ENCODE measurements around the gene NOXA1. TPM values are rescaled to one million over a fixed set of nuclear protein-coding genes. Genes with fewer than 3 reads are reported as not detected.

Gene NOXA1
- total and polyA plus RNA-seq, 2 donors (not counting 1 experiment from before 2014, with no cell fraction given), result 0.08 to 0.66 TPM

GRCh38 chr9:137387114-137387890 lies 35.9 kb upstream of the NOXA1 start:
- no peak overlapping the region for H3K4me3 ChIP-seq (replicated peaks in 1 of 4; ENCODE audit: control extremely low read depth in 1 of 4, insufficient read depth in 1 of 4, low read depth in 3 of 4, low read length in 4 of 4)
- no peaks in the 10 kb centered on the region for H3K36me3 ChIP-seq (ENCODE audit: control insufficient read depth, insufficient read depth, low read length)
- no peaks in the 10 kb centered on the region for H3K27me3 ChIP-seq (ENCODE audit: control insufficient read depth, insufficient read depth, low read length)
- no peak overlapping the region for H3K9ac ChIP-seq (ENCODE audit: insufficient read depth, low read length)
- no peaks in the 10 kb centered on the region for H4K20me1 ChIP-seq (ENCODE audit: control insufficient read depth, extremely low read depth, insufficient read depth, low read length)
- no peaks in the 10 kb centered on the region for H3K79me2 ChIP-seq (ENCODE audit: control insufficient read depth, insufficient read depth, low read length)
- no peak overlapping the region for H3K27ac ChIP-seq (ENCODE audit: insufficient read depth, low read length)
- H2AFZ ChIP-seq (ENCODE audit: low read length), result no peak overlapping the region
- H3K4me2 ChIP-seq (ENCODE audit: extremely low read depth, insufficient read depth, low read length), result no peak overlapping the region
- TF ChIP-seq EZH2 (IDR thresholded peaks at IDR 0.05; ENCODE audit: low read length, missing control alignments) (no peak), CTCF (conservative IDR thresholded peaks at IDR 0.05 in 1 of 2, IDR thresholded peaks at IDR 0.05 in 1 of 2; ENCODE audit: low read depth in 1 of 2, low read length in 2 of 2) (no peak)
- no peak for DNase-seq (ENCODE audit: low read depth in 2 of 2)
- no peaks in the 10 kb centered on the region for H3K4me1 ChIP-seq (ENCODE audit: control insufficient read depth, extremely low read depth, insufficient read depth, low read length)
- H3K9me3 ChIP-seq (ENCODE audit: control insufficient read depth, insufficient read depth, low read depth, low read length), result no peaks in the 10 kb centered on the region

GRCh38 chr9:137387891-137388560 lies 35.2 kb upstream of the NOXA1 start:
- H3K79me2 ChIP-seq (ENCODE audit: control insufficient read depth, insufficient read depth, low read length), result no peaks in the 10 kb centered on the region
- H3K4me2 ChIP-seq (ENCODE audit: extremely low read depth, insufficient read depth, low read length), result no peak overlapping the region
- TF ChIP-seq CTCF (conservative IDR thresholded peaks at IDR 0.05 in 1 of 2, IDR thresholded peaks at IDR 0.05 in 1 of 2; ENCODE audit: low read depth in 1 of 2, low read length in 2 of 2) (no peak), EZH2 (IDR thresholded peaks at IDR 0.05; ENCODE audit: low read length, missing control alignments) (no peak)
- H3K27me3 ChIP-seq (ENCODE audit: control insufficient read depth, insufficient read depth, low read length), result no peaks in the 10 kb centered on the region
- no peaks in the 10 kb centered on the region for H3K9me3 ChIP-seq (ENCODE audit: control insufficient read depth, insufficient read depth, low read depth, low read length)
- no peaks in the 10 kb centered on the region for H4K20me1 ChIP-seq (ENCODE audit: control insufficient read depth, extremely low read depth, insufficient read depth, low read length)
- H3K9ac ChIP-seq (ENCODE audit: insufficient read depth, low read length), result no peak overlapping the region
- H2AFZ ChIP-seq (ENCODE audit: low read length), result no peak overlapping the region
- no peaks in the 10 kb centered on the region for H3K4me1 ChIP-seq (ENCODE audit: control insufficient read depth, extremely low read depth, insufficient read depth, low read length)
- H3K27ac ChIP-seq (ENCODE audit: insufficient read depth, low read length), result no peak overlapping the region
- no peaks in the 10 kb centered on the region for H3K36me3 ChIP-seq (ENCODE audit: control insufficient read depth, insufficient read depth, low read length)
- no peak for DNase-seq (ENCODE audit: low read depth in 2 of 2)
- H3K4me3 ChIP-seq (replicated peaks in 1 of 4; ENCODE audit: control extremely low read depth in 1 of 4, insufficient read depth in 1 of 4, low read depth in 3 of 4, low read length in 4 of 4), result no peak overlapping the region

- H3K79me2 ChIP-seq (ENCODE audit: control insufficient read depth, insufficient read depth, low read length), result no peaks in the 10 kb centered on the region
- H3K36me3 ChIP-seq (ENCODE audit: control insufficient read depth, insufficient read depth, low read length), result no peaks in the 10 kb centered on the region
- no peak for DNase-seq (ENCODE audit: low read depth in 2 of 2)
- no peaks in the 10 kb centered on the region for H4K20me1 ChIP-seq (ENCODE audit: control insufficient read depth, extremely low read depth, insufficient read depth, low read length)
- H3K27ac ChIP-seq (ENCODE audit: insufficient read depth, low read length), result no peak overlapping the region
- H3K9ac ChIP-seq (ENCODE audit: insufficient read depth, low read length), result no peak overlapping the region
- H3K27me3 ChIP-seq (ENCODE audit: control insufficient read depth, insufficient read depth, low read length), result no peaks in the 10 kb centered on the region
- H3K9me3 ChIP-seq (ENCODE audit: control insufficient read depth, insufficient read depth, low read depth, low read length), result no peaks in the 10 kb centered on the region
- H3K4me3 ChIP-seq (replicated peaks in 1 of 4; ENCODE audit: control extremely low read depth in 1 of 4, insufficient read depth in 1 of 4, low read depth in 3 of 4, low read length in 4 of 4), result no peak overlapping the region
- H3K4me1 ChIP-seq (ENCODE audit: control insufficient read depth, extremely low read depth, insufficient read depth, low read length), result no peaks in the 10 kb centered on the region
- no peak overlapping the region for H3K4me2 ChIP-seq (ENCODE audit: extremely low read depth, insufficient read depth, low read length)
- TF ChIP-seq CTCF (conservative IDR thresholded peaks at IDR 0.05 in 1 of 2, IDR thresholded peaks at IDR 0.05 in 1 of 2; ENCODE audit: low read depth in 1 of 2, low read length in 2 of 2) (no peak), EZH2 (IDR thresholded peaks at IDR 0.05; ENCODE audit: low read length, missing control alignments) (no peak)
- H2AFZ ChIP-seq (ENCODE audit: low read length), result no peak overlapping the region
Measured at GRCh38 chr9:137388589-137389427, 34.4 kb upstream of the NOXA1 start.

Measured in fibroblast of lung (primary cell).